ENCODE results near the gene ALK.

Gene ALK

GRCh38 chr2:29619689-29620088 is 301.7 kb downstream of the ALK start:
- no peak overlapping the region for H2AFZ ChIP-seq (ENCODE audit: low read depth, low read length)
- H3K4me2 ChIP-seq (ENCODE audit: low read length): no peak overlapping the region
- TF ChIP-seq, protein P1, sequence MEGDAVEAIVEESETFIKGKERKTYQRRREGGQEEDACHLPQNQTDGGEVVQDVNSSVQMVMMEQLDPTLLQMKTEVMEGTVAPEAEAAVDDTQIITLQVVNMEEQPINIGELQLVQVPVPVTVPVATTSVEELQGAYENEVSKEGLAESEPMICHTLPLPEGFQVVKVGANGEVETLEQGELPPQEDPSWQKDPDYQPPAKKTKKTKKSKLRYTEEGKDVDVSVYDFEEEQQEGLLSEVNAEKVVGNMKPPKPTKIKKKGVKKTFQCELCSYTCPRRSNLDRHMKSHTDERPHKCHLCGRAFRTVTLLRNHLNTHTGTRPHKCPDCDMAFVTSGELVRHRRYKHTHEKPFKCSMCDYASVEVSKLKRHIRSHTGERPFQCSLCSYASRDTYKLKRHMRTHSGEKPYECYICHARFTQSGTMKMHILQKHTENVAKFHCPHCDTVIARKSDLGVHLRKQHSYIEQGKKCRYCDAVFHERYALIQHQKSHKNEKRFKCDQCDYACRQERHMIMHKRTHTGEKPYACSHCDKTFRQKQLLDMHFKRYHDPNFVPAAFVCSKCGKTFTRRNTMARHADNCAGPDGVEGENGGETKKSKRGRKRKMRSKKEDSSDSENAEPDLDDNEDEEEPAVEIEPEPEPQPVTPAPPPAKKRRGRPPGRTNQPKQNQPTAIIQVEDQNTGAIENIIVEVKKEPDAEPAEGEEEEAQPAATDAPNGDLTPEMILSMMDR (IDR thresholded peaks at IDR 0.05; ENCODE audit: low read depth, low read length): no peak
- H3K27ac ChIP-seq (ENCODE audit: low read length): no peak overlapping the region
- H3K4me3 ChIP-seq (ENCODE audit: low read length): no peak overlapping the region
- no peak overlapping the region for H3K9ac ChIP-seq (ENCODE audit: low read length)
- H3K36me3 ChIP-seq (replicated peaks; ENCODE audit: low read depth, low read length): no peaks in the 10 kb centered on the region
- H3K4me1 ChIP-seq (ENCODE audit: low read length): no peaks in the 10 kb centered on the region
- H3K9me3 ChIP-seq (ENCODE audit: insufficient read depth, low read length): no peaks in the 10 kb centered on the region
- no peaks in the 10 kb centered on the region for H4K20me1 ChIP-seq (ENCODE audit: insufficient read depth, low read length)
- no peaks in the 10 kb centered on the region for H3K79me2 ChIP-seq (ENCODE audit: low read length)
- H3K27me3 ChIP-seq (ENCODE audit: low read depth, low read length): peaks cover 29% of the 10 kb centered on the region

- no peak for TF ChIP-seq EZH2phosphoT487 (IDR thresholded peaks at IDR 0.05; ENCODE audit: low read depth)
- TF ChIP-seq, protein P1 (IDR thresholded peaks at IDR 0.05; ENCODE audit: low read depth, low read length): no peak
- H3K4me1 ChIP-seq (ENCODE audit: low read length): no peaks in the 10 kb centered on the region
- H3K4me2 ChIP-seq (ENCODE audit: low read length): no peak overlapping the region
- peaks cover 33% of the 10 kb centered on the region for H3K27me3 ChIP-seq (ENCODE audit: low read depth, low read length)
- H3K36me3 ChIP-seq (replicated peaks; ENCODE audit: low read depth, low read length): no peaks in the 10 kb centered on the region
- no peaks in the 10 kb centered on the region for H4K20me1 ChIP-seq (ENCODE audit: insufficient read depth, low read length)
- H2AFZ ChIP-seq (ENCODE audit: low read depth, low read length): no peak overlapping the region
- H3K27ac ChIP-seq (ENCODE audit: low read length): no peak overlapping the region
- H3K9me3 ChIP-seq (ENCODE audit: insufficient read depth, low read length): no peaks in the 10 kb centered on the region
- H3K9ac ChIP-seq (ENCODE audit: low read length): no peak overlapping the region
- no peak overlapping the region for H3K4me3 ChIP-seq (ENCODE audit: low read length)
- H3K79me2 ChIP-seq (ENCODE audit: low read length): no peaks in the 10 kb centered on the region
Observed at GRCh38 chr2:29618024-29618423, 303.4 kb downstream of the ALK start.

DNA sequence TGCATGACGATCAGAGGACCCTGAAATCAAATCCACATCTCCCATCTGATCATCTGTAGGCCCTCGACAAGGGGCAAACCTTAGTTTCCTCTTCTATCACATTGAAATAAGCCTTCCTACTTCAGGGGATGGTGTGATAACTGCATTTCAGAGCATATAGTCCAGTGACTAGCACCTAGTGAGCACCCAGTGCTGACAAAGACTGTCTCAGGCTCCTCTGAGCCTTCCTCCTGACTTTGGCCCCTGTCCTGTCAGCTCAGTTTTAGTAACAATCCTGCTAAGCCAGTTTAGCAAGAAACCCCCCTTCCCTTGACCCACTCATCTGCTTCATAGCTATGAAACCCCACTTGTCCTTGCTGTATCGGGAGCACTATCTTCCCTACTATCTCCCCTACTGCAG is 304.0 kb downstream of the ALK start:
- no peaks in the 10 kb centered on the region for H3K36me3 ChIP-seq (replicated peaks; ENCODE audit: low read depth, low read length)
- H3K4me2 ChIP-seq (ENCODE audit: low read length): no peak overlapping the region
- H4K20me1 ChIP-seq (ENCODE audit: insufficient read depth, low read length): no peaks in the 10 kb centered on the region
- no peaks in the 10 kb centered on the region for H3K4me1 ChIP-seq (ENCODE audit: low read length)
- H3K4me3 ChIP-seq (ENCODE audit: low read length): no peak overlapping the region
- H2AFZ ChIP-seq (ENCODE audit: low read depth, low read length): no peak overlapping the region
- H3K27me3 ChIP-seq (ENCODE audit: low read depth, low read length): peaks cover 34% of the 10 kb centered on the region
- no peaks in the 10 kb centered on the region for H3K79me2 ChIP-seq (ENCODE audit: low read length)
- no peak overlapping the region for H3K9ac ChIP-seq (ENCODE audit: low read length)
- TF ChIP-seq EZH2phosphoT487 (IDR thresholded peaks at IDR 0.05; ENCODE audit: low read depth): no peak
- TF ChIP-seq, protein P1 (IDR thresholded peaks at IDR 0.05; ENCODE audit: low read depth, low read length): no peak
- no peak overlapping the region for H3K27ac ChIP-seq (ENCODE audit: low read length)
- no peaks in the 10 kb centered on the region for H3K9me3 ChIP-seq (ENCODE audit: insufficient read depth, low read length)

DNA sequence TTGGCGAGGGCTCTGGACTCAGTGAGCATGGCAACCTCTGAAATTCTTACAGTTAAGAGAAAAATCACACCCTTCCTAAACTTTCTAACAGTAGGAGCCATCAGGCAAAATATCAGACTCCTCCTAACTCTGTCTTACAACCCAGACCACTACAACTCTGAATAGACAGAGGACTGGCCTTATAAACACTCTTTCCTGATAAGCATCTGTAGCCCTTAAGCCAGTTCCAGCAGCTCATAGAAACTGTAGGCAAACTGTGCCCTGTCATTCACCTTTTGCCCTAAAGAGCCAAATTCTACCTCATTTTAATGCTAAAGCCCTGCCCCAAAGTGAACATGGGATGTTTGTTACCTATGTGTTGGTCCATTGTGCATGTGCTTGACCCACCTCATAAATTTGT is 304.8 kb downstream of the ALK start:
- TF ChIP-seq, protein P1 (IDR thresholded peaks at IDR 0.05; ENCODE audit: low read depth, low read length): no peak
- TF ChIP-seq EZH2phosphoT487 (IDR thresholded peaks at IDR 0.05; ENCODE audit: low read depth): no peak
- Histone ChIP-seq H3K9ac (ENCODE audit: low read length) (no peak overlapping the region), H3K27ac (ENCODE audit: low read length) (no peak overlapping the region), H3K4me2 (ENCODE audit: low read length) (no peak overlapping the region), H3K27me3 (ENCODE audit: low read depth, low read length) (peaks cover 39% of the 10 kb centered on the region), H3K9me3 (ENCODE audit: insufficient read depth, low read length) (no peaks in the 10 kb centered on the region), H3K79me2 (ENCODE audit: low read length) (no peaks in the 10 kb centered on the region), H3K36me3 (replicated peaks; ENCODE audit: low read depth, low read length) (no peaks in the 10 kb centered on the region), H4K20me1 (ENCODE audit: insufficient read depth, low read length) (no peaks in the 10 kb centered on the region), H3K4me1 (ENCODE audit: low read length) (no peaks in the 10 kb centered on the region), H3K4me3 (ENCODE audit: low read length) (no peak overlapping the region), H2AFZ (ENCODE audit: low read depth, low read length) (no peak overlapping the region)
